Skin of body (tissue), 2 donors: ENCODE results near the gene RPL32. TPM values are rescaled to one million over a fixed set of nuclear protein-coding genes. Genes with fewer than 3 reads are reported as not detected.

Experiments
- small RNA-seq: library from RNA; depleted of rRNA; stranded (forward); fragments of <200 nt; gene quantifications from one replicate; pipeline ENCODE3, GENCODE V24; 2014; ENCODE audit warnings: low replicate concordance
- total RNA-seq: library from RNA; depleted of rRNA; stranded (reverse); fragments of >200 nt; gene quantifications from one replicate; pipeline ENCODE4 v1.2.3, GENCODE V29; 2014

RPL32 gene
- total RNA-seq, 1 donor from 2014 or later = 1,974 TPM

Small RNA genes within 50 kb of the gene (small RNA-seq; reads per million reads assigned to genes)
- not detected for gene AC034198.1

Other genes with a start within 250 kb of the RPL32 start
- 112 TPM for gene RAF1, start 177.4 kb downstream of the RPL32 start, total RNA-seq
- gene TMEM40, start 82.3 kb downstream of the RPL32 start, total RNA-seq = 10.8 TPM
- 6.1 TPM for gene CAND2, start 44.9 kb downstream of the RPL32 start, total RNA-seq
- 21.5 TPM for gene IQSEC1, start 231.9 kb upstream of the RPL32 start, total RNA-seq